Mesendoderm (in vitro differentiated cells): Measurements from ENCODE around the gene RHAG.

Experiments
- DNase-seq: peaks from one replicate; pipeline ENCODE4 v3.0.0; 2013
- H2AK5ac ChIP-seq: 2 replicates; pipeline ENCODE4 v1.6.1; 2013; ENCODE audit warnings: low read length, inconsistent platforms
- H2BK120ac ChIP-seq: 2 replicates; pipeline ENCODE4 v1.6.1; 2013; ENCODE audit warnings: low read depth, mild to moderate bottlenecking, low read length, moderate library complexity, mixed read lengths
- H2BK15ac ChIP-seq: replicated peaks from 2 replicates; pipeline ENCODE4 v1.6.1; 2013; ENCODE audit warnings: low read depth, mild to moderate bottlenecking, moderate library complexity
- H2BK5ac ChIP-seq: 2 replicates; pipeline ENCODE4 v1.6.1; 2013; ENCODE audit warnings: low read length, inconsistent platforms
- H3K18ac ChIP-seq: 2 replicates; pipeline ENCODE4 v1.6.1; 2013; ENCODE audit warnings: mild to moderate bottlenecking, low read length, mixed read lengths
- H3K23ac ChIP-seq: one replicate; pipeline ENCODE4 v1.6.1; 2013; ENCODE audit warnings: low read length
- H3K27ac ChIP-seq: 2 replicates; pipeline ENCODE4 v1.5.1; 2013; ENCODE audit warnings: low read depth, mild to moderate bottlenecking, inconsistent platforms, low read length, moderate library complexity
- H3K27me3 ChIP-seq: 2 replicates; pipeline ENCODE4 v1.6.1; 2013; ENCODE audit warnings: low read length, control low read depth, mild to moderate bottlenecking, inconsistent platforms; ENCODE audit not compliant: insufficient read depth, poor library complexity
- H3K36me3 ChIP-seq: 2 replicates; pipeline ENCODE4 v1.6.1; 2013; ENCODE audit warnings: low read length, inconsistent platforms; ENCODE audit not compliant: control insufficient read depth, insufficient read depth
- H3K4ac ChIP-seq: one replicate; pipeline ENCODE4 v1.6.1; 2013; ENCODE audit warnings: low read depth, mild to moderate bottlenecking, low read length, moderate library complexity
- H3K4me1 ChIP-seq: 2 replicates; pipeline ENCODE4 v1.6.1; 2013; ENCODE audit warnings: low read depth, low read length, inconsistent platforms; ENCODE audit not compliant: control insufficient read depth
- H3K4me2 ChIP-seq: 2 replicates; pipeline ENCODE4 v1.6.1; 2013; ENCODE audit warnings: low read length
- H3K4me3 ChIP-seq: 2 replicates; pipeline ENCODE4 v1.5.1; 2013; ENCODE audit warnings: mild to moderate bottlenecking, low read length
- H3K56ac ChIP-seq: one replicate; pipeline ENCODE4 v1.6.1; 2013; ENCODE audit warnings: low read length
- H3K79me1 ChIP-seq: 2 replicates; pipeline ENCODE4 v1.6.1; 2013; ENCODE audit warnings: low read length, inconsistent platforms
- H3K79me2 ChIP-seq: 2 replicates; pipeline ENCODE4 v1.6.1; 2013; ENCODE audit warnings: mild to moderate bottlenecking, low read length; ENCODE audit not compliant: control insufficient read depth, insufficient read depth
- H3K9ac ChIP-seq: 2 replicates; pipeline ENCODE4 v1.6.1; 2013; ENCODE audit warnings: low read length, inconsistent platforms
- H4K5ac ChIP-seq: one replicate; pipeline ENCODE4 v1.6.1; 2013; ENCODE audit warnings: low read length
- H4K8ac ChIP-seq: one replicate; pipeline ENCODE4 v1.6.1; 2013; ENCODE audit warnings: low read depth, mild to moderate bottlenecking, control low read depth, low read length, moderate library complexity
- WGBS: extraction: QIAGEN DNeasy Blood & Tissue Kit; methylation state at CpG from one replicate; pipeline ENCODE4 v1.1.7; 2013; ENCODE audit warnings: low lambda C conversion rate, missing lambda C conversion rate; ENCODE audit not compliant: insufficient coverage; ENCODE audit errors: extremely low coverage; 5-methylcytosine and 5-hydroxymethylcytosine counted together

Gene RHAG

GRCh38 chr6:49653438-49653837 lies 16.8 kb upstream of the RHAG start:
- H3K4me3 ChIP-seq, result no peak overlapping the region
- no peak overlapping the region for H3K23ac ChIP-seq
- H3K4ac ChIP-seq, result no peak overlapping the region
- no peak overlapping the region for H3K9ac ChIP-seq
- no peak overlapping the region for H2BK5ac ChIP-seq
- H3K4me2 ChIP-seq, result no peak overlapping the region
- H2AK5ac ChIP-seq, result no peak overlapping the region
- H3K18ac ChIP-seq, result no peak overlapping the region
- no peak for DNase-seq
- H4K8ac ChIP-seq, result no peak overlapping the region
- H3K79me1 ChIP-seq, result no peaks in the 10 kb centered on the region
- no CpG with 5 or more reads among the region's 2 CpGs for WGBS
- H2BK120ac ChIP-seq, result no peak overlapping the region
- no peak overlapping the region for H4K5ac ChIP-seq
- no peak overlapping the region for H3K27ac ChIP-seq
- no peak overlapping the region for H3K56ac ChIP-seq
- H2BK15ac ChIP-seq, result no peak overlapping the region
- no peaks in the 10 kb centered on the region for H3K36me3 ChIP-seq
- no peaks in the 10 kb centered on the region for H3K79me2 ChIP-seq
- H3K27me3 ChIP-seq, result no peaks in the 10 kb centered on the region
- no peaks in the 10 kb centered on the region for H3K4me1 ChIP-seq

DNA sequence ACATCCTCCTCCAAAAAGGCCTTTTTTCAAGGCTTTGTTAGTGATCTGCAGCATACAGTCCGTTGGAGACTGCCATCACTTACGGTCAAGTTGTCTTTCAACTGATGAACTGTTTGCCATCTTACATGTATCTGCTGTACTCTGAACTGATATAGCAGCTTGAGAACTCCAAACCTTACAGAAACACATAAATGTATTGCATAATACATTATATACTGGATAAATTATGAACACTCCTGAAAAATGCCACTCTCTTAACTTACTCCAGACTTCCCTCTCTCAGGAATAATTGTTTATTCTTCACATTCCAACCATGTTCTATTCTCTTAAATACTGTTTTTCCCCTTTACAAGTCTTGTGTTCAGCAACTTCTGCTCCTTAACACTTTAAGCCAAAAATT lies 14.6 kb upstream of the RHAG start:
- H2AK5ac ChIP-seq, result no peak overlapping the region
- H3K56ac ChIP-seq, result no peak overlapping the region
- H3K36me3 ChIP-seq, result no peaks in the 10 kb centered on the region
- no peak overlapping the region for H2BK120ac ChIP-seq
- H4K5ac ChIP-seq, result no peak overlapping the region
- no peak overlapping the region for H3K4me3 ChIP-seq
- no peak overlapping the region for H3K4me2 ChIP-seq
- no CpG with 5 or more reads among the region's 2 CpGs for WGBS
- no peaks in the 10 kb centered on the region for H3K79me1 ChIP-seq
- H4K8ac ChIP-seq, result no peak overlapping the region
- no peak overlapping the region for H3K27ac ChIP-seq
- no peaks in the 10 kb centered on the region for H3K27me3 ChIP-seq
- H3K4me1 ChIP-seq, result no peaks in the 10 kb centered on the region
- H2BK15ac ChIP-seq, result no peak overlapping the region
- no peak for DNase-seq
- H3K23ac ChIP-seq, result no peak overlapping the region
- no peaks in the 10 kb centered on the region for H3K79me2 ChIP-seq
- no peak overlapping the region for H3K9ac ChIP-seq
- H3K4ac ChIP-seq, result no peak overlapping the region
- H2BK5ac ChIP-seq, result peak overlapping the region; percentile 19
- no peak overlapping the region for H3K18ac ChIP-seq

DNA sequence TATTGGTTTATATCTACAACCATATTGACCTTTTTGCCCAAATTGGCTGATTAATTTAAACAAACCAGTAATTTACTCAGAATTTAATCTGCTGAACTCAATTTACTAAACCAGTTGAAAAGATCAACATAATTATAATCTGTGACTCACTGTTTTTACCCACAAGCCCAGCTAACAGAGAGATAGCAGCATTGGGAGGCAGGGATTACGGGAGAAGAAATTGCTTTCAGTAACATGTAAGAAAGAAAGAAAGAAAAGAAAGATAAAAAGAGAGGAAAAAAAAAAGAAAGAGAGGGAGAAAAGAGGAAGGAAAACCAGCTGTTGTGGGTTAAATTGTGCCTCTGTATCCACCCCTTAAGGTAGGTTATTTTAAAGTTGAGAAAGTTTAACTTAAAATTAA lies 13.3 kb upstream of the RHAG start:
- no peak overlapping the region for H2BK5ac ChIP-seq
- no CpG with 5 or more reads among the region's 1 CpG for WGBS
- H3K4me2 ChIP-seq, result no peak overlapping the region
- H3K79me2 ChIP-seq, result no peaks in the 10 kb centered on the region
- H3K9ac ChIP-seq, result no peak overlapping the region
- no peak overlapping the region for H4K5ac ChIP-seq
- no peak for DNase-seq
- no peak overlapping the region for H3K18ac ChIP-seq
- no peak overlapping the region for H3K56ac ChIP-seq
- no peak overlapping the region for H2BK15ac ChIP-seq
- no peak overlapping the region for H3K27ac ChIP-seq
- no peak overlapping the region for H2BK120ac ChIP-seq
- no peak overlapping the region for H3K23ac ChIP-seq
- no peaks in the 10 kb centered on the region for H3K36me3 ChIP-seq
- H3K79me1 ChIP-seq, result no peaks in the 10 kb centered on the region
- H3K4ac ChIP-seq, result no peak overlapping the region
- no peaks in the 10 kb centered on the region for H3K27me3 ChIP-seq
- no peak overlapping the region for H3K4me3 ChIP-seq
- no peak overlapping the region for H4K8ac ChIP-seq
- no peak overlapping the region for H2AK5ac ChIP-seq
- no peaks in the 10 kb centered on the region for H3K4me1 ChIP-seq

DNA sequence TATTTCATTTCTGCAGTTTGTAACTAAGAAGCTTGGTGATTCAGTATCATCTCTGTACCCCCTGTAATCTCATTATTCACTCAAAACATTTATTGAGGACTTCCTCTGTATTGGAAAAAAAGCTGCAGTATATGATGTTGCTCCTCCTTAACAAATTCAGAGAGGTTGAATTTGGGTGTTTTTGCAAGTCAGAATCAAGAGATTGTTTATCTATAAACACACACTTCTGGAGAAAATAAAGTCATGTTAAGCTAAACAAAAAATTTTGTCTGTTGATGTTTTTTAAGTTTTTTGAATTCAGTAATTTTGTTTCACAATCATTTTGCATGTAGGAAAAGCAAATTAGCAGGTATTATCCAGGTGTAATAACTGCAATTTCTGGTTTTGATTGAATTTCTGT lies 11.4 kb upstream of the RHAG start:
- H3K27ac ChIP-seq, result no peak overlapping the region
- H3K23ac ChIP-seq, result no peak overlapping the region
- H3K27me3 ChIP-seq, result no peaks in the 10 kb centered on the region
- no peak overlapping the region for H3K56ac ChIP-seq
- no peak overlapping the region for H3K9ac ChIP-seq
- H3K36me3 ChIP-seq, result no peaks in the 10 kb centered on the region
- no peak overlapping the region for H3K4me2 ChIP-seq
- no peak overlapping the region for H2AK5ac ChIP-seq
- no peak overlapping the region for H2BK120ac ChIP-seq
- no peak overlapping the region for H2BK5ac ChIP-seq
- no peak for DNase-seq
- no peaks in the 10 kb centered on the region for H3K79me1 ChIP-seq
- H4K5ac ChIP-seq, result no peak overlapping the region
- H3K18ac ChIP-seq, result no peak overlapping the region
- H3K4me3 ChIP-seq, result no peak overlapping the region
- H3K4me1 ChIP-seq, result no peaks in the 10 kb centered on the region
- H2BK15ac ChIP-seq, result no peak overlapping the region
- H4K8ac ChIP-seq, result no peak overlapping the region
- H3K4ac ChIP-seq, result no peak overlapping the region
- H3K79me2 ChIP-seq, result no peaks in the 10 kb centered on the region

DNA sequence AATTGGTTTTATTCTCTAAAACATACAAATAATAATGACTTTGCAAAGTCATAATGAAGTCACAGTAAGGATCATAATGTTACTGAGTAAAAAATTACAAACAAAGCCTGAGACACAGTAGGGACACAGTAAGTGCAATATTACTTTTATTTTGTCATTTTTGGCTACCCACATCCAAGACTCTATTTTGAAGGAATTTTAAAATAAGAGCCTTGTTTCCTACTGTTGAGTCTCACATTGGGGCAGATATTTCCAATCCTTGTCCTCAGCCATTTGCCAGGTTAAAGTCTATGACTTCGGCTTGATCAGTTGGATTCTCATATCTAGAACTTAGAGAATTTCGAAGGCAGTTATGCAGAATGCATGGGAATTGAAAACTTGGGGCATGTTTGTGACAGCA lies 10.8 kb upstream of the RHAG start:
- no CpG with 5 or more reads among the region's 2 CpGs for WGBS
- no peak overlapping the region for H3K4me3 ChIP-seq
- H3K27me3 ChIP-seq, result no peaks in the 10 kb centered on the region
- no peaks in the 10 kb centered on the region for H3K79me2 ChIP-seq
- DNase-seq, result no peak
- H3K4me1 ChIP-seq, result no peaks in the 10 kb centered on the region
- no peak overlapping the region for H2BK5ac ChIP-seq
- H3K9ac ChIP-seq, result no peak overlapping the region
- H2AK5ac ChIP-seq, result no peak overlapping the region
- H3K4ac ChIP-seq, result no peak overlapping the region
- H3K56ac ChIP-seq, result no peak overlapping the region
- H3K18ac ChIP-seq, result no peak overlapping the region
- H3K23ac ChIP-seq, result no peak overlapping the region
- H3K79me1 ChIP-seq, result no peaks in the 10 kb centered on the region
- no peak overlapping the region for H4K5ac ChIP-seq
- H3K36me3 ChIP-seq, result no peaks in the 10 kb centered on the region
- no peak overlapping the region for H2BK15ac ChIP-seq
- no peak overlapping the region for H2BK120ac ChIP-seq
- no peak overlapping the region for H3K4me2 ChIP-seq
- no peak overlapping the region for H4K8ac ChIP-seq
- H3K27ac ChIP-seq, result no peak overlapping the region

DNA sequence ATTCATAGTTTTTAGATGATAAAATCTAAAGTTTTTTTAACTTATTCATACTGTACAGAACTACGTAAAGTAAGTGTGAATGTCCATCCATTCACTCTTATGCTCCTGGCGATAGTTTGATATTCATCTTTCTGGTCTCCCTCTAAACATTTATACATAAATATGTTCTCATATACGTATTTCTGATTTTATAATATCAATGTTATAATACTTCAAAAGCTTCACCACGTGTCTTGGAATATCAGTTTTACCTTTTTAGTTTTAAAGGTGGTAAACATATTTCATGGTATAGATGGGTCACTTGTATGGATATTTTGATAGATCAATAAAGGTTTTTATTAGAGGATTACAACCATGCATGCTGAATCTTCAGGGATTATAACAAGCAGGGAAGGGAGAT lies 10.3 kb upstream of the RHAG start:
- no peak for DNase-seq
- Histone ChIP-seq H2BK15ac (no peak overlapping the region), H3K36me3 (no peaks in the 10 kb centered on the region), H3K23ac (no peak overlapping the region), H2AK5ac (no peak overlapping the region), H2BK120ac (no peak overlapping the region), H3K79me2 (no peaks in the 10 kb centered on the region), H3K9ac (no peak overlapping the region), H4K8ac (no peak overlapping the region), H3K4ac (no peak overlapping the region), H3K27ac (no peak overlapping the region), H3K27me3 (no peaks in the 10 kb centered on the region), H3K56ac (no peak overlapping the region), H3K4me2 (no peak overlapping the region), H3K79me1 (no peaks in the 10 kb centered on the region), H4K5ac (no peak overlapping the region), H3K18ac (no peak overlapping the region), H3K4me1 (no peaks in the 10 kb centered on the region), H3K4me3 (no peak overlapping the region), H2BK5ac (no peak overlapping the region)
- no CpG with 5 or more reads among the region's 4 CpGs for WGBS
